ENCODE results near the gene TMEM31.

Gene TMEM31

DNA sequence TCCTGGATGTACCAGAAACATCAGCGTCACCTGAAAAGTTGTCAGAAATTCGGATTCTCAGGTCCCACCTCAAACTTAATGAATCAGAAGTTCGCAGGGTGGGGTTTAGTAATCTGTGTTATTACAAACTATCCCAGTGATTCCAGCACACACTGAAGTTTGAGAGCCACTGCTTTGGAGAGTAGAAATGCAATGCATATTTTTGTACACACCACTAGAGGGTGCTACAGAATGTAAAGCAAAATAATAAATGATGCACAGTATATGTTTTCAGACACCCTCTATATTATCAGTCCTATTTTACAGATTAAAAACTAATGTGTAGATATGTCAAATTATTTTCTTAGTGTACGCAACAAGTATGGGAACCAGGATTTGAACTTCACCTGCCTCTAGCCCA, 21.8 kb upstream of the TMEM31 start:
- TF ChIP-seq, protein P1, sequence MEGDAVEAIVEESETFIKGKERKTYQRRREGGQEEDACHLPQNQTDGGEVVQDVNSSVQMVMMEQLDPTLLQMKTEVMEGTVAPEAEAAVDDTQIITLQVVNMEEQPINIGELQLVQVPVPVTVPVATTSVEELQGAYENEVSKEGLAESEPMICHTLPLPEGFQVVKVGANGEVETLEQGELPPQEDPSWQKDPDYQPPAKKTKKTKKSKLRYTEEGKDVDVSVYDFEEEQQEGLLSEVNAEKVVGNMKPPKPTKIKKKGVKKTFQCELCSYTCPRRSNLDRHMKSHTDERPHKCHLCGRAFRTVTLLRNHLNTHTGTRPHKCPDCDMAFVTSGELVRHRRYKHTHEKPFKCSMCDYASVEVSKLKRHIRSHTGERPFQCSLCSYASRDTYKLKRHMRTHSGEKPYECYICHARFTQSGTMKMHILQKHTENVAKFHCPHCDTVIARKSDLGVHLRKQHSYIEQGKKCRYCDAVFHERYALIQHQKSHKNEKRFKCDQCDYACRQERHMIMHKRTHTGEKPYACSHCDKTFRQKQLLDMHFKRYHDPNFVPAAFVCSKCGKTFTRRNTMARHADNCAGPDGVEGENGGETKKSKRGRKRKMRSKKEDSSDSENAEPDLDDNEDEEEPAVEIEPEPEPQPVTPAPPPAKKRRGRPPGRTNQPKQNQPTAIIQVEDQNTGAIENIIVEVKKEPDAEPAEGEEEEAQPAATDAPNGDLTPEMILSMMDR (IDR thresholded peaks at IDR 0.05; ENCODE audit: low read depth, low read length) = peak; percentile 44
- no peak overlapping the region for H3K4me3 ChIP-seq (replicated peaks in 1 of 2; ENCODE audit: low read depth in 2 of 2, low read length in 2 of 2)
- peak; percentile 56 to 63 for DNase-seq (ENCODE audit: low read depth in 2 of 2)

DNA sequence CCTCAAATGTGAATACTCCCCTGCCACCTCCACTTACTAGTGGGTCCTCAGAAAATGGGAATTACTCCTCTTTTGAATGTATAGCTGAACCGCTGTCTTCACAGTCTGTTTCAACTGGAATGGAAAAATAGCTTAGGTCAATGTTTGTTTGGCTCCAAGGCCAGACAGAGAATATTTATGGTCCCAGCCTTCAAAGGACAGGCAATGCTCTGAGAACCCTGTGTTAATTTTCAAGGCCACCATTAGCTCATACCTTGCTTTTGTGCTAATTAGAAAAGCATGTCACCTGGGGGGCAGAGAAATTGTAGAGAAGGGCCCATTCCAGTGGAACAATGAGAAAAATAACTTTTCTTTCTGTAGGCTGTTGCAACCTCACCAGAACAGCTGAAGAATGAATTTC, 19.6 kb upstream of the TMEM31 start:
- TF ChIP-seq, protein P1 (IDR thresholded peaks at IDR 0.05; ENCODE audit: low read depth, low read length) = no peak
- no peak for DNase-seq (ENCODE audit: low read depth in 2 of 2)
- H3K4me3 ChIP-seq (replicated peaks in 1 of 2; ENCODE audit: low read depth in 2 of 2, low read length in 2 of 2) = no peak overlapping the region

DNA sequence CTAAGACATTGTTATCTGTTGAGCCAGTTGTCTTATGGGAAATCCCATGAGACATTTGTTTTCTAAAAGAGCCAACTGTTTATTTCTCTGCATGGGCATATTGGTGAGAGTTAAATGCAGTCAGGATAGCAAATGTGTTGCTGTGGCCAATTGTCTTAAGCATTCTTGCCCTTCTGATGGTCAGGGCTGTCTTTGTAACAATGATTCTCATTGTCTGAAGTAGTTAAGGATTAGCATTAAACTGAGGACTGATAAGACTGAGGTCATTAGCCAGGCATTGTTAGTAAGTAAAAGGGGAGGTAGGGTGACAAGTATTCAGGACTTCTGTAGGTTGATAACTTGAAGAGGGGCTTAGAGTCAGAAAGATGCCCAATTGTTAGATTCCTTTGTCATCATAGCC, 13.0 kb upstream of the TMEM31 start:
- no peak for DNase-seq (ENCODE audit: low read depth in 2 of 2)
- TF ChIP-seq, protein P1 (IDR thresholded peaks at IDR 0.05; ENCODE audit: low read depth, low read length) = no peak
- no peak overlapping the region for H3K4me3 ChIP-seq (replicated peaks in 1 of 2; ENCODE audit: low read depth in 2 of 2, low read length in 2 of 2)

DNA sequence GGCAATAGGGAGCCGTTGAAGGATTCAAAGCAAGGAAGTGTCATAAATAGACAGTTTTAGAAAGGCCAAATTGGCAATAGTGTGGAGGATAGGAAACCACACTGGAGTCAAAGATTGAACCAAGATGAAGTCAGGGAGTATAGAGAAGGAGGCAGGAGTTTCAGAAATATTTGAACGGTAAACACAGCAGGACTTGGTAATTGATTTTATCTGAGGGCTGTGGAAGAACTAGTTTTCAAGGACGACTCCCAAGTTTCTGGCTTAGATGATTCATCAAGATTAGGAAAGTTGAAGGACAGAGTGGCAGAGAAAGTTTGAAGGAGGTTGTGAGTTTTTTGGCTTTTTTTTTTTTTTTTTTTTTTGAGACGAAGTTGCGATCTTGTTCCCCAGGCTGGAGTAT, 11.5 kb upstream of the TMEM31 start:
- DNase-seq (ENCODE audit: low read depth in 2 of 2) = no peak
- H3K4me3 ChIP-seq (replicated peaks in 1 of 2; ENCODE audit: low read depth in 2 of 2, low read length in 2 of 2) = no peak overlapping the region
- TF ChIP-seq, protein P1 (IDR thresholded peaks at IDR 0.05; ENCODE audit: low read depth, low read length) = no peak

DNA sequence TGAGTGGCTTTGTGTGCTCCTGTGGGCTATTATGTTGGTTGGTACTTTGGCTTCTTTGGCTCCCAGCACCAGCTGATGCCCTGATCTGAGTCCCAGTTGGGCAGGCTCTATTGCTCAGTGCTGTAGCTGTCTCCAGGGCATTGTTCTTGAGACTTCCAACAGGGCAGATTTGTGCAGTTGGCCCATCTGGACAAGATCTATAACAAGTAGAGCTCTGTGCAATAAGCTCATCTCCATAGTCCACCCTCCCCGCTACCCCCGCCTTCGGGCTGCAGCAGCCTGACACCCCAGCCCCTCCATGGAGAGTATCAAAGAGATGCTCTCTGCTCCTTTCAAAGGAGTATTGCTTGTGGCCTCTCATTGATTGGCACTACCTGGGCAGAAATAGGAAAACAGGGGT, 5.8 kb upstream of the TMEM31 start:
- TF ChIP-seq, protein P1 (IDR thresholded peaks at IDR 0.05; ENCODE audit: low read depth, low read length) = no peak
- H3K4me3 ChIP-seq (replicated peaks in 1 of 2; ENCODE audit: low read depth in 2 of 2, low read length in 2 of 2) = no peak overlapping the region
- no peak for DNase-seq (ENCODE audit: low read depth in 2 of 2)

DNA sequence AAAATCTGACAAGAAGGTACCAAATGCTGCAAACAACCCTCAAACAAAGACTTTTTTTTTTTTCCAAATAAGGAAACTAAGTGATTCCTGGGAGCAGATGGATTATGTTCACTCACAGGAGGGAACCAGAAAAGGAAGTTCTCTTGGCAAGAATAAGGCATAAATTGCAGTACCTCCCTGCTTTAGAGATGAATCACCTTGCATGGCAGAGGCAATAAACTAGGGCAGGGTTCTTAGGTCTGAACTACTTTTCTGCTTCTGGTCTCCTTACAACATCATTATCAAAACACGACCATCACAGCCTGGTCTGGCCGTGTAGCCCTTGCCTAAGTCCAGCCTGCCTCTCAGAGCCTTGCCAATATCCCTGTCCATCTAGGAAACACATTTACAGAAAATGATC, 6.3 kb downstream of the TMEM31 start:
- no peak overlapping the region for H3K4me3 ChIP-seq (replicated peaks in 1 of 2; ENCODE audit: low read depth in 2 of 2, low read length in 2 of 2)
- peak; percentile 93 to 96 for DNase-seq (ENCODE audit: low read depth in 2 of 2)
- TF ChIP-seq, protein P1 (IDR thresholded peaks at IDR 0.05; ENCODE audit: low read depth, low read length) = no peak

DNA sequence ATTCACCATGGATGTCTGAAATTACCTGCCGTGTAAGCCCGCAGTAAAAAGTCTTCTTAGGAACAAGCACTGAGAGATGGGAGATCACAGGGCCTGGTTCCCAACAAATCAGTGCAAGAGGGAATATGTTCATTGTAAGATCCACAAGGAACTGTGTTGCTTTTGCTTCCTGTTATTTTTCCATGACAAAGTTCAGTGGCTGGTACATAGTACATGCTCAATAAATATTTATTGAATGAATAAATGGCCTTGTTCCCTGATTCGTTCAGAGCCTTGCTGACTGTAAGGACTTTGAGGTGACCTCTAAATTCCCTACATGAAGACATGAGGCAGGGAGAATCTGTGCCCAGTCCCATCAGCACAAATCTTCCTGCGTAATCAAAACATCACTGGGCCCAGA, 7.4 kb downstream of the TMEM31 start:
- H3K4me3 ChIP-seq (replicated peaks in 1 of 2; ENCODE audit: low read depth in 2 of 2, low read length in 2 of 2) = no peak overlapping the region
- TF ChIP-seq, protein P1 (IDR thresholded peaks at IDR 0.05; ENCODE audit: low read depth, low read length) = no peak
- DNase-seq (ENCODE audit: low read depth in 2 of 2) = no peak
